Psoas muscle (tissue), 8 donors: ENCODE data around the gene MARK2. TPM values are rescaled to one million over a fixed set of nuclear protein-coding genes. Genes with fewer than 3 reads are reported as not detected.

Source experiments
- ATAC-seq, 4 donors: fragments of 200-7000 bp; cut with Tn5 transposase; one replicate each; pipeline ENCODE4 v1.9.1; 2020; ENCODE audit warnings: moderate library complexity in 3 of 4, mild to moderate bottlenecking in 2 of 4
- DNase-seq, 2 donors: peaks; one replicate each; pipeline ENCODE4 v3.0.0-alpha.2; 2020
- H3K27ac ChIP-seq: fragments of 200-600 bp; one replicate; pipeline ENCODE4 v1.8.0; 2022
- H3K27me3 ChIP-seq, 3 donors: fragments of 200-600 bp in 1 of 3; one replicate each; pipeline versions ENCODE4 v1.6.1 to v1.8.0; 2013 to 2022; ENCODE audit warnings: low read length in 2 of 3, mild to moderate bottlenecking in 2 of 3, moderate library complexity in 1 of 3; ENCODE audit not compliant: insufficient read depth in 3 of 3
- H3K36me3 ChIP-seq, 2 donors: fragments of 200-600 bp in 1 of 2; one replicate each; pipeline versions ENCODE4 v1.6.1 to v1.8.0; 2013 to 2022; ENCODE audit warnings: low read depth in 1 of 2, mild to moderate bottlenecking in 1 of 2, moderate library complexity in 1 of 2; ENCODE audit not compliant: insufficient read depth in 1 of 2
- H3K4me1 ChIP-seq: fragments of 200-600 bp; one replicate; pipeline ENCODE4 v1.8.0; 2022
- H3K4me3 ChIP-seq: fragments of 200-600 bp; one replicate; pipeline ENCODE4 v1.8.0; 2022; ENCODE audit warnings: mild to moderate bottlenecking
- H3K9me3 ChIP-seq: fragments of 200-600 bp; one replicate; pipeline ENCODE4 v1.8.0; 2022
- WGBS, 3 donors: extraction: QIAGEN DNeasy Blood & Tissue Kit; methylation state at CpG; one replicate each; pipeline versions ENCODE4 v1.1.6 to v1.1.7; 2013; 5-methylcytosine and 5-hydroxymethylcytosine counted together
- intact Hi-C, 2 donors: fragments of 100-400 bp; cut with DNase I; formaldehyde crosslinking; loops; one replicate each; pipeline versions ENCODE4 v1.11.0 to v1.14.2; 2022
- polyA plus RNA-seq, 3 donors: library from polyadenylated mRNA; stranded (reverse); fragments of 200-250 nt; gene quantifications; one replicate each; pipeline ENCODE4 v1.2.3, GENCODE V29; 2013
- total RNA-seq, 4 donors: library from RNA; stranded (reverse); fragmentation: NEBNext Ultra II Directional in 2 of 4; extraction: Animal tissue kit (Norgen Biotek cat#: 25700) in 2 of 4; gene quantifications; one replicate each; pipeline versions ENCODE4 v1.2.1 to v1.2.4, GENCODE V29; 2021 to 2023
- TF ChIP-seq, protein P1 (sequence below): fragments of 200-600 bp; IDR thresholded peaks from one replicate; pipeline ENCODE4 v1.8.0; 2022; ENCODE audit warnings: antibody characterized with exemption
- donor health status: healthy with polysubstance abuse.
- donor health status: DM: no; HTN: no; CAD: no; lungs with moderate emphysema.
- donor health status: Bipolar disorder and iron deficiency.
- donor health status: healthy.
- donor health status: DM: yes; HTN: yes; CAD: no.
- donor health status: DM: no; HTN: no; CAD: no.
- donor health status: DM: no; HTN: no; CAD: no.
- donor health status: DM: yes; HTN: yes; CAD: no.

The MARK2 gene
- total and polyA plus RNA-seq, 7 donors = 11.7 to 24.9 (median 22.2) TPM

DNA sequence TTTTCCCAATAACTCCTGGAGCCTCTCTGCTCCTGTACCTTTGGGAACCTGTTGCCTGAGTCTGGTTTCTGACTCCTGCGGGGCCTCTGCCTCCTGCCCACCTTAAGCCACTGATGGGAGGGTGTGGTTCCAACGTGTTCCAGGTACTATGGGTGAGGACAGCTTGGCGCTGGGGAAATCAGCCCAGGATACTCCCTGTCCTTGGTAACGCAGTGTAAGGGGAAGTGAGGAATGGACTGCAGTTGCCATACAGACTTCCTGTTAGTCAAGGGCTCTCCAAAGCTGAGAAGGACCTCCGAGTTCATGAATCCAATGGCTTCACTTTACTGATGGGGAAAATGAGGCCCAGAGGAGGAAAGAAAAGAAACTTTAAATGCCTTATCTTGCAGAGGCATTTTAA lies 1.2 kb upstream of the MARK2 start:
- intact Hi-C loops = loop anchor here (1.0 to 10.0 kb wide), 6 partner anchors 35 to 317 kb away; partner anchors contain the start of gene ZFTA (in 1 of the 2)

DNA sequence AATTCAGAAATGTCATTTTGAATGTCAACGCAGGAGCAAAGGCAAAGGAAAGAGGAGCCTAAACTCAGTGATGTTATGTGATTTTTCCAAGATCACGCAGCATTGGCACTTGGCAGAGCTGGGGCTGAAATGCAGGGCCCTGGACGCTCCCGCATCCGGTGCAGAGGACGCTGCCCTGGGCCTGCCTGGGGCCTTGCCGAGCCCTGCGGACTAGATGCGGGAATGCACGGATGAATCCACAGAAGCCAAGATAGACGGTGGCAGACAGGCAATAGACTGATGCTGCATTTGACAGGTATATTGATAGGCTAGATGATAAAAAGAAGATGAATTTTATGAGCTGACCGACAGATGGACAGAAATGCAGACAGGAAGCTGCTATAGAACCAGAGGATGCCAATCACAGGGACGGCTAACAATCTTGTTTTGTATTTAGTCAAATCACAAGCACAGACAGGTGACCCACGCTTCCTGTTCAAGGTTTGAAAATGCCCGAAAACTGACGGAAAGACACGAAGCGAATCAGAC lies 696 bp upstream of the MARK2 start:
- TF ChIP-seq, protein P1, sequence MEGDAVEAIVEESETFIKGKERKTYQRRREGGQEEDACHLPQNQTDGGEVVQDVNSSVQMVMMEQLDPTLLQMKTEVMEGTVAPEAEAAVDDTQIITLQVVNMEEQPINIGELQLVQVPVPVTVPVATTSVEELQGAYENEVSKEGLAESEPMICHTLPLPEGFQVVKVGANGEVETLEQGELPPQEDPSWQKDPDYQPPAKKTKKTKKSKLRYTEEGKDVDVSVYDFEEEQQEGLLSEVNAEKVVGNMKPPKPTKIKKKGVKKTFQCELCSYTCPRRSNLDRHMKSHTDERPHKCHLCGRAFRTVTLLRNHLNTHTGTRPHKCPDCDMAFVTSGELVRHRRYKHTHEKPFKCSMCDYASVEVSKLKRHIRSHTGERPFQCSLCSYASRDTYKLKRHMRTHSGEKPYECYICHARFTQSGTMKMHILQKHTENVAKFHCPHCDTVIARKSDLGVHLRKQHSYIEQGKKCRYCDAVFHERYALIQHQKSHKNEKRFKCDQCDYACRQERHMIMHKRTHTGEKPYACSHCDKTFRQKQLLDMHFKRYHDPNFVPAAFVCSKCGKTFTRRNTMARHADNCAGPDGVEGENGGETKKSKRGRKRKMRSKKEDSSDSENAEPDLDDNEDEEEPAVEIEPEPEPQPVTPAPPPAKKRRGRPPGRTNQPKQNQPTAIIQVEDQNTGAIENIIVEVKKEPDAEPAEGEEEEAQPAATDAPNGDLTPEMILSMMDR = no peak
- peaks cover 41% of the 10 kb centered on the region for H3K4me1 ChIP-seq
- DNase-seq = peak in 1 of 2 donors; percentile 63
- peaks cover 0 to 18% of the 10 kb centered on the region in 2 donors for H3K36me3 ChIP-seq
- intact Hi-C loops = loop anchor here (2.0 to 10.0 kb wide), 5 partner anchors 34 to 317 kb away; partner anchors contain the start of gene ZFTA (in 1 of the 2)
- no peak for ATAC-seq
- H3K9me3 ChIP-seq = no peaks in the 10 kb centered on the region
- H3K4me3 ChIP-seq = peak overlapping the region; percentile 89
- 26 to 30% (median 29%) methylated on average over 18 of the region's 18 CpGs for WGBS, 3 donors
- H3K27me3 ChIP-seq = no peaks in the 10 kb centered on the region
- H3K27ac ChIP-seq = peak overlapping the region; percentile 92

More for the DNA sequence above, 1.2 kb upstream of the MARK2 start:
- Histone ChIP-seq H3K36me3 (peaks cover 0 to 13% of the 10 kb centered on the region in 2 donors), H3K4me1 (peaks cover 36% of the 10 kb centered on the region), H3K27ac (peak overlapping the region; percentile 92), H3K27me3 (no peaks in the 10 kb centered on the region), H3K9me3 (no peaks in the 10 kb centered on the region), H3K4me3 (peak overlapping the region; percentile 89)
- DNase-seq = no peak
- no peak for ATAC-seq
- TF ChIP-seq, protein P1 = no peak
- WGBS, 3 donors = 48 to 65% (median 57%) methylated on average over 5 of the region's 5 CpGs

DNA sequence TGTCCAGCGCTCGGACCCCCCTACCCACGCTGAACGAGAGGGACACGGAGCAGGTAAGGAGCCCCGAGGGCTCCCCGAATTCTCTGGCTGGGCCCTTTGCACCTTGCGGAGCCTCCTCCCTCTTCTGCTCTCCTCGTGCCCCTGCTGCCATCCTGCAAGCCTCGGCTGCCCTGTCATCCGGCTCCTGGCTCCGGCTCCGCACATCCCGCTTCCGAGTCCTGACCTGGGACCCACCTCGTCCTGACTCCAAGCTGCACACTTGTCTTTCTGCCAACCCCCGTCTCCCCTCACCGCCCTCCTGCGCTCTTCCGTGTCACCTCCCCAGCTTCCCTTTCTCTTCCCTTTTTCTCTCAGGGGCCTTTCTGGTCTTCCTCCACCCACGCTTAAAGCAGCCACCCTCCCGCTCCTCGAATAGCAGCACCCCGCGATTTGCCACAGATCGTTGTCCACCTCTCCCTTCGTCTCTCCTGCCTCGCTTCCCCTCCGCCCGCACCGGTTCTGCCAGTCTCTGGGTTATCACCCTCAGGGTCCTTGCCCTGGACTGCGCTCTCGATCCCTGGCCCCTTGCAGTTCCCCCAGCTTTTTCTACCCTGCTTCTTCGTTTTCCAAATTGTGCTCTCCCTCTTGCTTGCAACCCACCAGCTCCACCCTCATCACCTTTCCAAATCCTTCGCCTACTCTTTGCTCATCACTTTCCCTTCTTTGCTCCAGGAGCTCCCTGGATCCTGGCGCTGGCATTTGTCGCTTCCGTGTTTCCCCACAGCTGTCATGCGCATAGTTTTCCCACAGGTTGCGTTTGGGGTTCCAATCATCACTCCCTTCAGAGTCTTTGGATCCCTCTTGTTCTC lies 822 bp downstream of the MARK2 start:
- DNase-seq = peak; percentile 25 to 62
- intact Hi-C loops = loop anchor here (1.0 to 10.0 kb wide), 6 partner anchors 32 to 315 kb away; partner anchors contain the start of gene ZFTA (in 1 of the 2)
- H3K9me3 ChIP-seq = no peaks in the 10 kb centered on the region
- ATAC-seq = peak in 1 of 4 donors; percentile 0
- WGBS, 3 donors = 1 to 2% (median 1%) methylated on average over 37 to 40 of the region's 40 CpGs
- peak overlapping the region; percentile 89 for H3K4me3 ChIP-seq
- peaks cover 45% of the 10 kb centered on the region for H3K4me1 ChIP-seq
- TF ChIP-seq, protein P1 = no peak
- peak overlapping the region; percentile 92 for H3K27ac ChIP-seq
- H3K27me3 ChIP-seq = no peaks in the 10 kb centered on the region
- H3K36me3 ChIP-seq = peaks cover 0 to 33% of the 10 kb centered on the region in 2 donors

DNA sequence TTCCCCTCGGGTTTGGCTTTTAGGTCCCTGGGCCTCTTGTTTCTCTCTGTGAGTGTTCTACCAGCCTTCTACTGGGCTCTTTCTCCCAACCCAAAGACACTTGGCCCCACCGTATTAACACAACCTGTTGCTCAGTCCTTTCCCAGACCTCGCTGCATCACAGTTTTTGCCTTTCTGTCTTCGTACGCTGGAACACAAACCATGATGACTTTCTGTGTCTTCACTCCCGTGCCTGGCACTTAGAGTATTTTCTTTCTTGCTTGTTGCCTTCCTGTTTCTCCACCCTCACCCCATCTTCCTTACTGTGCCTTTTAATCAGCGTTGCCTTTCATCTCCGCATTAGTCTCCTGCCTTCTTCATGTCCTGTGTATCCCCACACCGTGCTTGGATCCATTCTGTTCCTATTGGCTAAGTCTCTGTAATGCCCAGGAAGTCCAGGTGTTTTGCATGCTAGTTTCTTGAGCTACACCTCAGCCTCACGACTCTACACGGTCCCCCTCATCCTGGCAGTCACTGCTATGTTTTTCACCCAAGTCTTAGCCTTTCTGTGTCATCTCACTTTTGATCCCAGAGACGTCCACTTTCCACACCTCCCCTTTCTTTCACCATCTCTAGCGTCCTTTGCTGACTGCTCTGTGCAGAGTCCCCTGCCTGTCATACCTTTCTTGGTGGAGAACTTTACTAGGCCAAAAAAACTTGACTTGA lies 1.6 kb downstream of the MARK2 start:
- Histone ChIP-seq H3K9me3 (no peaks in the 10 kb centered on the region), H3K36me3 (peaks cover 2 to 39% of the 10 kb centered on the region in 2 donors), H3K4me3 (peak overlapping the region; percentile 89), H3K27me3 (no peaks in the 10 kb centered on the region), H3K27ac (peak overlapping the region; percentile 92), H3K4me1 (peaks cover 50% of the 10 kb centered on the region)
- TF ChIP-seq, protein P1 = no peak
- ATAC-seq (no peak), DNase-seq (no peak)
- intact Hi-C loops = loop anchor here in 1 of 2 donors (1.0 kb wide), 1 partner anchor 31 kb away; no protein-coding TSS in a partner anchor
- 11 to 21% (median 13%) methylated on average over 13 of the region's 13 CpGs for WGBS, 3 donors
